ENCODE data around the gene SMCO2. TPM values are rescaled to one million over a fixed set of nuclear protein-coding genes. Genes with fewer than 3 reads are reported as not detected.

SMCO2 gene
- total and polyA plus RNA-seq, 2 of the 4 experiments (the other 2 are of a cell fraction), result 0.19 TPM; not detected in 1

GRCh38 chr12:27431185-27431584, 15.4 kb upstream of the SMCO2 start:
- dilution Hi-C loops (cut with HindIII; ENCODE audit: low sequenced_read_pairs, unreplicated experiment), result no loop called here
- Histone ChIP-seq H2AK9ac (replicated peaks; ENCODE audit: low read depth, low read length, poor library complexity) (no peak overlapping the region), H3K4me2 (ENCODE audit: low read depth, low read length) (no peak overlapping the region), H3K27ac (ENCODE audit: insufficient read depth, low read length) (no peak overlapping the region), H3K18ac (ENCODE audit: low read depth, low read length) (no peak overlapping the region), H3K4me3 (ENCODE audit: insufficient read depth, low read depth, low read length) (no peak overlapping the region), H2BK120ac (ENCODE audit: low read depth, low read length) (no peak overlapping the region), H3K9me3 (ENCODE audit: control insufficient read depth, insufficient read depth, low read length) (no peaks in the 10 kb centered on the region), H3K23ac (ENCODE audit: low read depth, low read length) (no peak overlapping the region), H4K5ac (ENCODE audit: low read depth, low read length) (no peak overlapping the region), H3K27me3 (ENCODE audit: control insufficient read depth, insufficient read depth, low read length) (no peaks in the 10 kb centered on the region), H3K4me1 (ENCODE audit: control insufficient read depth, insufficient read depth, low read length) (peaks cover 6% of the 10 kb centered on the region), H3K9me1 (ENCODE audit: insufficient read depth, low read length) (no peaks in the 10 kb centered on the region), H3K56ac (ENCODE audit: extremely low read depth, insufficient read depth, low read length) (no peak overlapping the region), H2AFZ (replicated peaks; ENCODE audit: low read length, poor library complexity) (no peak overlapping the region), H4K8ac (ENCODE audit: low read depth in 2 of 2, low read length in 2 of 2) (no peak overlapping the region), H3K4ac (ENCODE audit: low read depth, low read length) (no peak overlapping the region), H4K20me1 (ENCODE audit: insufficient read depth, low read length) (no peaks in the 10 kb centered on the region), H2BK20ac (ENCODE audit: low read depth, low read length) (no peak overlapping the region), H3K79me1 (ENCODE audit: low read depth in 1 of 2, low read length in 2 of 2) (peaks cover 0 to 9% of the 10 kb centered on the region in 2 experiments; a peak in 1 of 4 replicates), H3K9ac (ENCODE audit: low read depth, low read length) (no peak overlapping the region), H4K91ac (ENCODE audit: insufficient read depth, low read depth, low read length) (no peak overlapping the region), H2BK15ac (ENCODE audit: low read depth, low read length) (no peak overlapping the region), H3K14ac (replicated peaks; ENCODE audit: low read depth, low read length) (no peak overlapping the region), H3K36me3 (ENCODE audit: control insufficient read depth, insufficient read depth, low read length) (no peaks in the 10 kb centered on the region), H2BK5ac (ENCODE audit: low read depth, low read length, poor library complexity, severe bottlenecking) (no peak overlapping the region), H2AK5ac (ENCODE audit: low read depth, low read length) (no peak overlapping the region)
- in situ Hi-C loops (cut with MboI; ENCODE audit: low sequenced_read_pairs), result no loop called here
- POLR2A ChIA-PET (ENCODE audit: unreplicated experiment), result no interaction called here
- intact Hi-C loops (cut with micrococcal nuclease), result no loop called here
- DNase-seq, result no peak
- CTCF ChIA-PET, result no interaction called here
- BruUV-seq (replicated peaks), result no TSS peak
- TF ChIP-seq MAFK (IDR thresholded peaks at IDR 0.05; ENCODE audit: low read depth, low read length) (no peak), MAZ (IDR thresholded peaks at IDR 0.05; ENCODE audit: borderline replicate concordance, low read depth, low read length) (no peak), NFE2L2 (IDR thresholded peaks at IDR 0.05; ENCODE audit: low read depth, low read length) (no peak), CHD1 (IDR thresholded peaks at IDR 0.05; ENCODE audit: low read depth, low read length) (no peak), RCOR1 (IDR thresholded peaks at IDR 0.05; ENCODE audit: insufficient replicate concordance, low read length) (no peak), SMC3 (IDR thresholded peaks at IDR 0.05; ENCODE audit: low read depth, low read length) (no peak), RAD21 (IDR thresholded peaks at IDR 0.05; ENCODE audit: low read length) (no peak), POLR2A (IDR thresholded peaks at IDR 0.05; ENCODE audit: low read depth, low read length) (no peak), USF2 (IDR thresholded peaks at IDR 0.05; ENCODE audit: low read depth, low read length) (no peak), RFX5 (IDR thresholded peaks at IDR 0.05; ENCODE audit: low read depth, low read length) (no peak), BHLHE40 (IDR thresholded peaks at IDR 0.05; ENCODE audit: low read depth, low read length) (no peak), ELK1 (IDR thresholded peaks at IDR 0.05; ENCODE audit: borderline replicate concordance, low read depth, low read length) (no peak), FOS (IDR thresholded peaks at IDR 0.05; ENCODE audit: low read depth, low read length) (no peak), CEBPB (IDR thresholded peaks at IDR 0.05; ENCODE audit: low read depth, low read length) (no peak)
- no peak for ATAC-seq (ENCODE audit: low read depth)
- no CpG with 5 or more reads among the region's 4 CpGs for WGBS, 2 experiments (ENCODE audit: extremely low coverage in 2 of 2, insufficient read length in 1 of 2)
